ENCODE data around the gene UNC13D.
"Not testable (repeated sequence)": the region's sequence is repeated elsewhere in the genome, so short reads cannot be mapped to it uniquely, and the experiment has no call there.

The UNC13D gene

DNA sequence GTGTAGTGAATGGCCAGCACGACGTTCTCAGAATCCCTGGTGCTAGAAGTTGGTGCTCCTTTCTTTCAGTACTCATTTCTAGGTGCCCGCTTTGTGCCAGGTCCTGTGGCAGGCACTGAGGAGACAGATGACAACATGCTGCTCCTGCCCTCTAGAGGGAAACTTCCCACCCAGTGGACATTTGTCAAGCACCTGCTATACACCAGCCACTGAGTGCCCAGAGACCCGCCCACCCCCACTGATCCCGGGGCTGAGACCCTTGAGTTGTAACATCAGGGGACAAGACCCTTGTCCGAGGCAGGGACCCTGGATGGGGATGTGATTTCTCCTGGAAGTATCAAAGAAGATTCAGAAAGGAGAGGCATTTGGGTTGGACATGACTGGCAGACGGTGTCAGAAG lies 25.1 kb downstream of the UNC13D start:
- no peak for DNase-seq

- no peak for DNase-seq
These were observed 25.8 kb downstream of the UNC13D start for GRCh38 chr17:75818326-75818885.

- DNase-seq, result no peak
These were observed 26.6 kb downstream of the UNC13D start for GRCh38 chr17:75817571-75817970.

GRCh38 chr17:75816693-75817092 lies 27.5 kb downstream of the UNC13D start:
- DNase-seq, result no peak

- DNase-seq, result no peak
These were observed 28.8 kb downstream of the UNC13D start for GRCh38 chr17:75815399-75815798.

DNA sequence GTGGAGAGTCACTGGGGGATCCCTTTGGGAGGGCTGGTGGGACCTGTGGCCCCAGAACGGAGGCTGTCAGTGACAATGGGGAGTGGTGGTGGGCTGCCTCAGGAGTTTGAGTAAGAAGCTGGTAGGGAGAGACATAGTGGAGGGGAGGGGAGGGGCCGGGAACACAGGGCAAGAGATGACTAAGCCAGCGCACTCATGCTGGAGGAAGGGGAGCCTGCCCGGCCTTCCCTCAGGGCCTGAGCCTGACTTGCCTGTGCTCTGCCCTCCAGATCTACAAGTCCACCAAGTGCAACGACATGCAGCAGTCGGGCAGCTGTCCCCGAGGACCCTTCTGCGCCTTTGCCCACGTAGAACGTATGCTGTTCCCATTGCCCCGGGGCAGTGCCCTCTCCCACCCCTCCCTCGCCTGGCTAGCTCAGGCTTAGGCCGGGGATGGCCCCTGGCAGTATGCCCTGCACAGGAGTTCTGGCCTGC lies 29.3 kb downstream of the UNC13D start:
- no peak for DNase-seq

DNA sequence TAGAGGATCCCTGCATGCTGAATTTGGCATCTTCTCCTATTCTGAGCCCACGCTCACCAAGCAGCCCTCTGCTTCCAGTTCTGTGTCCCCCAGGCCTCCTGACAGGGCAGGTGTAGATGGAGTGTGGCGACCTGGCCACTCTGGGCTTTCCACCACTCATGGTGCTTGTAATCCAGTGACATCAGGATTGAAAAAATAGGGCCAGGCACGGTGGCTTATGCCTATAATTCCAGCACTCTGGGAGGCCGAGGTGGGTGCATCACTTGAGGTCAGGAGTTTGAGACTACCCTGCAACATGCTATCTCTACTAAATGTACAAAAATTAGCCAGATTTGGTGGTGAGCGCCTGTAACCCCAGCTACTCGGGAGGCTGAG lies 30.2 kb downstream of the UNC13D start:
- DNase-seq, result no peak

- DNase-seq, result no peak
These were observed 30.9 kb downstream of the UNC13D start for GRCh38 chr17:75813081-75814020.

- DNase-seq, result no peak
These were observed 31.8 kb downstream of the UNC13D start for GRCh38 chr17:75812096-75813013.

- no peak for DNase-seq
These were observed 33.0 kb downstream of the UNC13D start for GRCh38 chr17:75811174-75811573.

DNA sequence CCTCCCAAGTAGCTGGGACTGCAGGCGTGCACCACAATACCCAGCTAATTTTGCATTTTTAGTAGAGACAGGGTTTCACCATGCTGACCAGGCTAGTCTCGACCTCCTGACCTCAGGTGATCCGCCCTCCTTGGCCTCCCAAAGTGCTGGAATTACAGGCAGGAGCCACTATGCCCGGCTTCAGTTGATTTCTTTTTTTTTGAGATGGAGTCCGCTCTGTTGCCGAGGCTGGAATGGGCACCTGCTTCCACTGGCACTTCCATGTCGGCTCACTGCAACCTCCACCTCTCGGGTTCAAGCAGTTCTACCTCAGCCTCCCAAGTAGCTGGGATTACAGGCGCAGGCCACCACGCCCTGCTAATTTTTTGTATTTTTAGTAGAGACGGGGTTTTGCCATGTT lies 33.4 kb downstream of the UNC13D start:
- not testable (repeated sequence) for DNase-seq

- no peak for DNase-seq
These were observed 34.0 kb downstream of the UNC13D start for GRCh38 chr17:75810216-75810615.

- DNase-seq, result no peak
These were observed 34.5 kb downstream of the UNC13D start for GRCh38 chr17:75809631-75810111.

DNA sequence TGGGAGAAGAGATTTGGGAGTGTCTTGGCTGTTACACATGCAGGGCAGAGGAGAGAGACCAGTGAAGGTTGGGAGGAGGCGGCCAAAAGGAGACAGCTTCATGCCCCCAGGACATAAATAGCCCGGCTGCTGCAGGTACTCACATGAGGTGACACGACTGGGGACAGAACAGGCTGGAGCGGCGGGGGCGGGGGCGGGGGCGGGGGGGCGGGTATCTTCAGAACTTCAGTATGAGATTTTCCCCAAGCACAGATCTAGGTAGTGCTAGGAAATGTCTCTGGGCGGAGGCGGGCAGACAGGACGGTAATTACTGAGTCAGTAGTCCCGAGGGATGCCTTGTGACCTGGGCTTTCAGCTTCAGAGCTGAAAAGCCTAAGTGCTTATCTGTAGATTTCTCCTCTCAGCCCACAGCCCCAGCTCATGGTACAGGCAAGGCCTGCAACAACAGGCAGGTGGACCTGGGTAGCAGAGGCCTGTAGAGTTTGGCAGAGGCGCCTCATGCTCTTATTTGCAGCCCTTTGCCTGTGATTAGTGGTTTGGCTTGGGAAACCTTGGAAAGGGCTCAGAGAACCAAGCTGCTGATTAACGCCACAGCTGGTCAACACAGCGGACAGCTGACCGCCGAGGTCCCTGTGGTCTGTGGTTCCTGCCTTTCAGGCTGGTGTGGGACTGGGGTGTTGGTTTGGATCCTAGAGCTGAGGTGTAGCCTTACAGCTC lies 35.1 kb downstream of the UNC13D start:
- DNase-seq, result no peak

DNA sequence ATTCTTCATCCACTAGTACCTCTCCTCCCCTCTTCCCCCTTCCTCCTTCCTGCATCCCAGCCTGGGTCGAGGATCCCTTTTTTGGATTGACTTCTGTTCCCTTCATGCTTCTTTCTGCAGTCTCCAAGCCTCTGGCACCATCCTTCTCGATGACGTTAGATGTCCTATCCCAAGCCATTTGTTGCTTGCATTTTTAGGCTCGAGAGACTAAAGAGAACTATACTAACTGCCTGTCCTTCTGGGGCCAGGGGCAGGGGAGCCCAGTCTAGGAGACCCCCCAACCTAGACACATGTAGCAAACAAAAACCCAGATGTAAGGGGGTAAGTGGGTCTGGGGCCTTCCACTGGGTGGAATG lies 35.7 kb downstream of the UNC13D start:
- DNase-seq, result no peak

DNA sequence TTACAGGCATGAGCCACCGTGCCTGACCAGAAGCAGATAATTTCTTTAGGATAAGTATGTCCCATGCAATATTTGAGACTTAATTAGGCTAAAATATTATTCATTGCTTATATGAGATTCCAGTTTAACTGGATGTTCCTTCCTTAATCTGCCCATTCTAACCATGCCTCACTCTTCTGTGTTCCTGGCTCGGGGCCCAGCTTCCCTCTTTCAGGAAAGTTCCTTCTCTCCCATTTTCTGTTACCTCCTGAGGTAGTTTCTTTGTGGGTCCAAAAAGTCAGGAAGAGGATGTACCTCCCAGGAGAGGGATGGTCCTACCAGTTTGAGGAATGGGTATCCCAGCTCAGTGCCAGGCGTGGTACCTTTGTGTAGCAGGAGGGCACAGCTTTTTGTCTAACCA lies 36.3 kb downstream of the UNC13D start:
- DNase-seq, result no peak

GRCh38 chr17:75806822-75807500 lies 37.2 kb downstream of the UNC13D start:
- DNase-seq, result no peak

- no peak for DNase-seq
These were observed 40.3 kb downstream of the UNC13D start for GRCh38 chr17:75803883-75804282.

- DNase-seq, result no peak
These were observed 44.8 kb downstream of the UNC13D start for GRCh38 chr17:75799402-75799801.

- no peak for DNase-seq
These were observed 48.2 kb downstream of the UNC13D start for GRCh38 chr17:75795820-75796607.

DNA sequence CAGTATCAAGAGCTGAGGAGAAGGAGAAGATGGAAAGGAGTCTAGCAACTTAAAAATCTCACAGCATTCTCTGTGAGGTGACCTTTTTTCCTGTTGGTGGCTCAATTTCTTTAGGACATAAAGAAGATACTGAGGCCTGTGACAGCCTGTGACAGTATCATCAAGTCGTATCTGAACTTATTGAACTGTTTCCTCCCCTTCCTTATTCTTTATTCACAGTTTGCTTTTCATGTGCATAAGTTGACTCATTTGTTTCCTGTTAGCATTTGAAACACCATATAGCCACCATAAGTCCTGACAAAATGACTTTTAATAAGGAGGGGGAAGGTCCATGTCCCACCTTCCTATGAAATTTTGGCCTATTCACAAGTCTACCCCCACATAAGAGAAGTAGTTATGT lies 50.7 kb downstream of the UNC13D start:
- DNase-seq, result no peak

Data from stimulated activated naive CD4-positive, alpha-beta T cell treated with Interleukin-2 at 50 U/mL for 16 hours (primary cell).